Measurements from ENCODE around the gene KLC1. TPM values are rescaled to one million over a fixed set of nuclear protein-coding genes. Genes with fewer than 3 reads are reported as not detected.
A peak's percentile ranks its signal among the peaks of the same experiment; 100 is the strongest.

The KLC1 gene
- total and polyA plus RNA-seq, 5 donors from 2014 or later, result 51.9 to 217 (median 65.4) TPM

GRCh38 chr14:103616635-103617300, 12.2 kb upstream of the KLC1 start:
- ATAC-seq (ENCODE audit: low read depth in 2 of 2), result no peak
- Histone ChIP-seq H3K36me3 (ENCODE audit: control insufficient read depth, insufficient read depth, low read length) (no peaks in the 10 kb centered on the region), H3K4me3 (ENCODE audit: low read depth, low read length) (no peak overlapping the region), H3K27ac (ENCODE audit: insufficient read depth, low read length, poor library complexity, severe bottlenecking) (no peak overlapping the region), H3K9me3 (ENCODE audit: control insufficient read depth in 2 of 2, low read length in 2 of 2) (no peaks in the 10 kb centered on the region), H3K4me1 (ENCODE audit: control insufficient read depth, insufficient read depth, low read length, poor library complexity, severe bottlenecking) (no peaks in the 10 kb centered on the region), H3K27me3 (ENCODE audit: control insufficient read depth, insufficient read depth, low read length) (no peaks in the 10 kb centered on the region)
- H3K27me3 Mint-ChIP-seq, result no peaks in the 10 kb centered on the region
- DNase-seq, result no peak
- H3K4me3 Mint-ChIP-seq, result no peak overlapping the region
- no peak overlapping the region for H3K27ac Mint-ChIP-seq
- no peaks in the 10 kb centered on the region for H3K36me3 Mint-ChIP-seq
- H3K9me3 Mint-ChIP-seq, result peaks cover 0 to 4% (median 0%) of the 10 kb centered on the region in 7 donors
- no peaks in the 10 kb centered on the region for H3K4me1 Mint-ChIP-seq

GRCh38 chr14:103619057-103619456, 10.0 kb upstream of the KLC1 start:
- Mint-ChIP-seq H3K27me3 (no peaks in the 10 kb centered on the region), H3K4me1 (peaks cover 0 to 4% (median under 1%) of the 10 kb centered on the region in 4 donors), H3K4me3 (no peak overlapping the region), H3K9me3 (no peaks in the 10 kb centered on the region), H3K27ac (no peak overlapping the region), H3K36me3 (no peaks in the 10 kb centered on the region)
- no peak for DNase-seq
- no peak for ATAC-seq (ENCODE audit: low read depth in 2 of 2)
- H3K36me3 ChIP-seq (ENCODE audit: control insufficient read depth, insufficient read depth, low read length), result no peaks in the 10 kb centered on the region
- no peaks in the 10 kb centered on the region for H3K27me3 ChIP-seq (ENCODE audit: control insufficient read depth, insufficient read depth, low read length)
- H3K9me3 ChIP-seq (ENCODE audit: control insufficient read depth in 2 of 2, low read length in 2 of 2), result no peaks in the 10 kb centered on the region
- H3K4me3 ChIP-seq (ENCODE audit: low read depth, low read length), result no peak overlapping the region
- H3K27ac ChIP-seq (ENCODE audit: insufficient read depth, low read length, poor library complexity, severe bottlenecking), result no peak overlapping the region
- peaks cover 7% of the 10 kb centered on the region for H3K4me1 ChIP-seq (ENCODE audit: control insufficient read depth, insufficient read depth, low read length, poor library complexity, severe bottlenecking)

- peaks cover 26% of the 10 kb centered on the region for H3K4me1 ChIP-seq (ENCODE audit: control insufficient read depth, insufficient read depth, low read length, poor library complexity, severe bottlenecking)
- no peaks in the 10 kb centered on the region for H3K27me3 ChIP-seq (ENCODE audit: control insufficient read depth, insufficient read depth, low read length)
- Mint-ChIP-seq H3K4me1 (peaks cover 5 to 24% (median 8%) of the 10 kb centered on the region in 4 donors), H3K4me3 (no peak overlapping the region), H3K27ac (no peak overlapping the region), H3K27me3 (no peaks in the 10 kb centered on the region), H3K9me3 (no peaks in the 10 kb centered on the region), H3K36me3 (no peaks in the 10 kb centered on the region)
- no peaks in the 10 kb centered on the region for H3K36me3 ChIP-seq (ENCODE audit: control insufficient read depth, insufficient read depth, low read length)
- no peak overlapping the region for H3K27ac ChIP-seq (ENCODE audit: insufficient read depth, low read length, poor library complexity, severe bottlenecking)
- no peaks in the 10 kb centered on the region for H3K9me3 ChIP-seq (ENCODE audit: control insufficient read depth in 2 of 2, low read length in 2 of 2)
- DNase-seq (no peak), ATAC-seq (ENCODE audit: low read depth in 2 of 2) (no peak)
- no peak overlapping the region for H3K4me3 ChIP-seq (ENCODE audit: low read depth, low read length)
Measured at GRCh38 chr14:103621860-103622259, 7.2 kb upstream of the KLC1 start.

- no peaks in the 10 kb centered on the region for H3K36me3 ChIP-seq (ENCODE audit: control insufficient read depth, insufficient read depth, low read length)
- peak overlapping the region in 1 of 3 donors; percentile 90 for H3K27ac Mint-ChIP-seq
- no peak overlapping the region for H3K27ac ChIP-seq (ENCODE audit: insufficient read depth, low read length, poor library complexity, severe bottlenecking)
- H3K27me3 Mint-ChIP-seq, result no peaks in the 10 kb centered on the region
- no peaks in the 10 kb centered on the region for H3K36me3 Mint-ChIP-seq
- peaks cover 5 to 29% (median 8%) of the 10 kb centered on the region in 4 donors for H3K4me1 Mint-ChIP-seq
- H3K9me3 Mint-ChIP-seq, result no peaks in the 10 kb centered on the region
- H3K27me3 ChIP-seq (ENCODE audit: control insufficient read depth, insufficient read depth, low read length), result no peaks in the 10 kb centered on the region
- H3K4me1 ChIP-seq (ENCODE audit: control insufficient read depth, insufficient read depth, low read length, poor library complexity, severe bottlenecking), result peaks cover 32% of the 10 kb centered on the region
- no peaks in the 10 kb centered on the region for H3K9me3 ChIP-seq (ENCODE audit: control insufficient read depth in 2 of 2, low read length in 2 of 2)
- no peak overlapping the region for H3K4me3 ChIP-seq (ENCODE audit: low read depth, low read length)
- no peak for DNase-seq
- no peak for ATAC-seq (ENCODE audit: low read depth in 2 of 2)
- no peak overlapping the region for H3K4me3 Mint-ChIP-seq
Measured at GRCh38 chr14:103623308-103623707, 5.7 kb upstream of the KLC1 start.

GRCh38 chr14:103623883-103624482, 5.0 kb upstream of the KLC1 start:
- Mint-ChIP-seq H3K9me3 (no peaks in the 10 kb centered on the region), H3K36me3 (no peaks in the 10 kb centered on the region), H3K4me3 (no peak overlapping the region), H3K27me3 (no peaks in the 10 kb centered on the region), H3K27ac (peak overlapping the region in 1 of 3 donors; percentile 90), H3K4me1 (peaks cover 5 to 31% (median 8%) of the 10 kb centered on the region in 4 donors)
- ATAC-seq (ENCODE audit: low read depth in 2 of 2), result no peak
- DNase-seq, result no peak
- H3K4me1 ChIP-seq (ENCODE audit: control insufficient read depth, insufficient read depth, low read length, poor library complexity, severe bottlenecking), result peaks cover 36% of the 10 kb centered on the region
- no peaks in the 10 kb centered on the region for H3K27me3 ChIP-seq (ENCODE audit: control insufficient read depth, insufficient read depth, low read length)
- no peak overlapping the region for H3K27ac ChIP-seq (ENCODE audit: insufficient read depth, low read length, poor library complexity, severe bottlenecking)
- no peak overlapping the region for H3K4me3 ChIP-seq (ENCODE audit: low read depth, low read length)
- H3K9me3 ChIP-seq (ENCODE audit: control insufficient read depth in 2 of 2, low read length in 2 of 2), result no peaks in the 10 kb centered on the region
- H3K36me3 ChIP-seq (ENCODE audit: control insufficient read depth, insufficient read depth, low read length), result no peaks in the 10 kb centered on the region

- Mint-ChIP-seq H3K36me3 (no peaks in the 10 kb centered on the region), H3K4me1 (peaks cover 5 to 32% (median 8%) of the 10 kb centered on the region in 4 donors), H3K27ac (peak overlapping the region; percentile 12 to 99 (median 90)), H3K9me3 (no peaks in the 10 kb centered on the region), H3K27me3 (no peaks in the 10 kb centered on the region), H3K4me3 (peak overlapping the region; percentile 76 to 91 (median 84))
- Histone ChIP-seq H3K27ac (ENCODE audit: insufficient read depth, low read length, poor library complexity, severe bottlenecking) (peak overlapping the region; percentile 65), H3K4me3 (ENCODE audit: low read depth, low read length) (no peak overlapping the region), H3K27me3 (ENCODE audit: control insufficient read depth, insufficient read depth, low read length) (no peaks in the 10 kb centered on the region), H3K36me3 (ENCODE audit: control insufficient read depth, insufficient read depth, low read length) (no peaks in the 10 kb centered on the region), H3K9me3 (ENCODE audit: control insufficient read depth in 2 of 2, low read length in 2 of 2) (no peaks in the 10 kb centered on the region), H3K4me1 (ENCODE audit: control insufficient read depth, insufficient read depth, low read length, poor library complexity, severe bottlenecking) (peaks cover 36% of the 10 kb centered on the region)
- DNase-seq (peak in 1 of 3 donors; percentile 20), ATAC-seq (ENCODE audit: low read depth in 2 of 2) (no peak)
Measured at GRCh38 chr14:103624860-103625259, 4.2 kb upstream of the KLC1 start.

GRCh38 chr14:103625356-103626095, 3.5 kb upstream of the KLC1 start:
- H3K27ac ChIP-seq (ENCODE audit: insufficient read depth, low read length, poor library complexity, severe bottlenecking), result peak overlapping the region; percentile 65

More at GRCh38 chr14:103625356-103626095, 3.5 kb upstream of the KLC1 start:
- Histone ChIP-seq H3K36me3 (ENCODE audit: control insufficient read depth, insufficient read depth, low read length) (no peaks in the 10 kb centered on the region), H3K27me3 (ENCODE audit: control insufficient read depth, insufficient read depth, low read length) (no peaks in the 10 kb centered on the region), H3K4me1 (ENCODE audit: control insufficient read depth, insufficient read depth, low read length, poor library complexity, severe bottlenecking) (peaks cover 43% of the 10 kb centered on the region), H3K9me3 (ENCODE audit: control insufficient read depth in 2 of 2, low read length in 2 of 2) (no peaks in the 10 kb centered on the region), H3K4me3 (ENCODE audit: low read depth, low read length) (no peak overlapping the region)
- ATAC-seq (ENCODE audit: low read depth in 2 of 2), result peak in 1 of 2 donors; percentile 3
- H3K4me1 Mint-ChIP-seq, result peaks cover 5 to 38% (median 9%) of the 10 kb centered on the region in 4 donors
- peak; percentile 24 to 51 (median 35) for DNase-seq
- H3K9me3 Mint-ChIP-seq, result no peaks in the 10 kb centered on the region
- peak overlapping the region; percentile 12 to 99 (median 90) for H3K27ac Mint-ChIP-seq
- no peaks in the 10 kb centered on the region for H3K27me3 Mint-ChIP-seq
- H3K4me3 Mint-ChIP-seq, result peak overlapping the region; percentile 76 to 91 (median 84)
- H3K36me3 Mint-ChIP-seq, result no peaks in the 10 kb centered on the region
